ENCODE data around the gene HES3.

The HES3 gene

GRCh38 chr1:6262555-6263420 lies 18.8 kb downstream of the HES3 start:
- no peak for DNase-seq (ENCODE audit: low read depth)

- DNase-seq (ENCODE audit: low read depth): no peak
Measured at GRCh38 chr1:6263716-6264115, 19.7 kb downstream of the HES3 start.

- no peak for DNase-seq (ENCODE audit: low read depth)
Measured at GRCh38 chr1:6265151-6265550, 21.2 kb downstream of the HES3 start.

GRCh38 chr1:6266641-6267040 lies 22.7 kb downstream of the HES3 start:
- DNase-seq (ENCODE audit: low read depth): no peak

- DNase-seq (ENCODE audit: low read depth): no peak
Measured at GRCh38 chr1:6267686-6268322, 23.8 kb downstream of the HES3 start.

- no peak for DNase-seq (ENCODE audit: low read depth)
Measured at GRCh38 chr1:6268415-6268814, 24.4 kb downstream of the HES3 start.

GRCh38 chr1:6269296-6269695 lies 25.3 kb downstream of the HES3 start:
- no peak for DNase-seq (ENCODE audit: low read depth)

GRCh38 chr1:6269720-6270400 lies 25.9 kb downstream of the HES3 start:
- no peak for DNase-seq (ENCODE audit: low read depth)

- DNase-seq (ENCODE audit: low read depth): no peak
Measured at GRCh38 chr1:6270401-6270800, 26.4 kb downstream of the HES3 start.

- no peak for DNase-seq (ENCODE audit: low read depth)
Measured at GRCh38 chr1:6271006-6271405, 27.0 kb downstream of the HES3 start.

- no peak for DNase-seq (ENCODE audit: low read depth)
Measured at GRCh38 chr1:6271554-6271953, 27.6 kb downstream of the HES3 start.

- DNase-seq (ENCODE audit: low read depth): no peak
Measured at GRCh38 chr1:6272452-6272851, 28.5 kb downstream of the HES3 start.

- DNase-seq (ENCODE audit: low read depth): no peak
Measured at GRCh38 chr1:6272868-6273267, 28.9 kb downstream of the HES3 start.

GRCh38 chr1:6273380-6273891 lies 29.5 kb downstream of the HES3 start:
- no peak for DNase-seq (ENCODE audit: low read depth)

- DNase-seq (ENCODE audit: low read depth): no peak
Measured at GRCh38 chr1:6274102-6274501, 30.1 kb downstream of the HES3 start.

GRCh38 chr1:6274622-6275139 lies 30.7 kb downstream of the HES3 start:
- no peak for DNase-seq (ENCODE audit: low read depth)

GRCh38 chr1:6275826-6276782 lies 32.1 kb downstream of the HES3 start:
- DNase-seq (ENCODE audit: low read depth): no peak

GRCh38 chr1:6276811-6277555 lies 33.0 kb downstream of the HES3 start:
- no peak for DNase-seq (ENCODE audit: low read depth)

GRCh38 chr1:6278263-6278662 lies 34.3 kb downstream of the HES3 start:
- no peak for DNase-seq (ENCODE audit: low read depth)

- no peak for DNase-seq (ENCODE audit: low read depth)
Measured at GRCh38 chr1:6279066-6279465, 35.1 kb downstream of the HES3 start.

All from activated T-cell treated with anti-CD3 and anti-CD28 coated beads for 1 hour (primary cell).